H1 (cell line): ENCODE results near the gene FAM98A.

Experiments
- ASH2L ChIP-seq: fragments of 200-600, 300-600 bp; sonication (generic); IDR thresholded peaks from one replicate; pipeline ENCODE4 v1.7.1; 2017; ENCODE audit warnings: low read length
- CEBPB ChIP-seq: IDR thresholded peaks from 2 replicates; pipeline ENCODE4 v1.6.1; 2012; ENCODE audit warnings: low read depth, low read length
- CHD1 ChIP-seq: IDR thresholded peaks from 2 replicates; pipeline ENCODE4 v1.6.1; 2012; ENCODE audit warnings: low read depth, low read length, improper control_type of control experiment
- CHD2 ChIP-seq: IDR thresholded peaks from 2 replicates; pipeline ENCODE4 v1.6.1; 2012; ENCODE audit warnings: low read length, improper control_type of control experiment
- EZH2 ChIP-seq: fragments of 200-600 bp; sonication (generic); IDR thresholded peaks from 2 replicates; pipeline ENCODE4 v1.7.1; 2012; ENCODE audit warnings: low read depth, mild to moderate bottlenecking, moderate library complexity, low read length, inconsistent platforms; ENCODE audit not compliant: severe bottlenecking
- RAD21 ChIP-seq, 2 experiments: IDR thresholded peaks in 1 of 2; conservative IDR thresholded peaks in 1 of 2; 2 replicates each; pipeline ENCODE4 v1.6.1; 2011; ENCODE audit warnings: low read depth in 2 of 2, low read length in 2 of 2, improper control_type of control experiment in 1 of 2, inconsistent platforms in 1 of 2, mild to moderate bottlenecking in 1 of 2, moderate library complexity in 1 of 2
- RFX5 ChIP-seq: IDR thresholded peaks from 2 replicates; pipeline ENCODE4 v1.6.1; 2011; ENCODE audit warnings: low read depth, low read length, improper control_type of control experiment, borderline replicate concordance
- SUZ12 ChIP-seq: fragments of 200-600 bp; sonication (generic); IDR thresholded peaks from 2 replicates; pipeline ENCODE4 v1.6.1; 2012; ENCODE audit warnings: mild to moderate bottlenecking, inconsistent platforms, low read length, moderate library complexity, mixed read lengths
- TAF1 ChIP-seq: IDR thresholded peaks from 2 replicates; pipeline ENCODE4 v1.6.1; 2011; ENCODE audit warnings: mild to moderate bottlenecking, low read depth, low read length
- TBP ChIP-seq: IDR thresholded peaks from 2 replicates; pipeline ENCODE4 v1.6.1; 2011; ENCODE audit warnings: low read depth, low read length, improper control_type of control experiment
- ZNF274 ChIP-seq: IDR thresholded peaks from 2 replicates; pipeline ENCODE4 v1.7.0; 2012; ENCODE audit warnings: low read length, borderline replicate concordance; ENCODE audit errors: extremely low read depth
- TF ChIP-seq, protein P1 (sequence below), 3 experiments: IDR thresholded peaks; 1 replicate in 2 of 3; 2 replicates in 1 of 3; pipeline versions ENCODE4 v1.5.1 to v1.6.1; 2011; ENCODE audit warnings: low read length in 3 of 3, mild to moderate bottlenecking in 3 of 3, inconsistent platforms in 2 of 3, low read depth in 1 of 3, moderate library complexity in 1 of 3; ENCODE audit not compliant: insufficient read depth in 1 of 3; ENCODE audit errors: control extremely low read depth in 1 of 3
- TF ChIP-seq, protein P2 (sequence below): IDR thresholded peaks from 2 replicates; pipeline ENCODE4 v1.6.1; 2011; ENCODE audit warnings: low read length, improper control_type of control experiment

DNA sequence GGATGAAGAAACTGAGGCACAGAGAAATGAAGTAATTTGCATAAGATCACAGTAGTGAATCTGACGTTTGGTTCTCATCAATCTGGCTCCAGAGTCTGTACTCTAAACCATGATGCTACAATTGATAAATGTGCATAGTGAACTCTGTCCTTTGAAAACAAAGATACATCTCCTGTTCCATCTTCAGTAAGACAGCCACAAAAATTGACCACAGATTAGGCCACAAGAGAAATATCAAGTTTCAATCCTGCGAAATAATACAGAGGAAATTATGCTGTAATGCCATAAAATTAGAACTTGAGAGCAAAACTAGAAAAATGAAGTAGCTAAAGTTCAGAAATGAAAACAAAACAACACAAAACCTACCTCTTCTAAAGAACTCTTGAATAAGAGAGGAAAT lies 28.4 kb downstream of the FAM98A start:
- TF ChIP-seq, protein P1, sequence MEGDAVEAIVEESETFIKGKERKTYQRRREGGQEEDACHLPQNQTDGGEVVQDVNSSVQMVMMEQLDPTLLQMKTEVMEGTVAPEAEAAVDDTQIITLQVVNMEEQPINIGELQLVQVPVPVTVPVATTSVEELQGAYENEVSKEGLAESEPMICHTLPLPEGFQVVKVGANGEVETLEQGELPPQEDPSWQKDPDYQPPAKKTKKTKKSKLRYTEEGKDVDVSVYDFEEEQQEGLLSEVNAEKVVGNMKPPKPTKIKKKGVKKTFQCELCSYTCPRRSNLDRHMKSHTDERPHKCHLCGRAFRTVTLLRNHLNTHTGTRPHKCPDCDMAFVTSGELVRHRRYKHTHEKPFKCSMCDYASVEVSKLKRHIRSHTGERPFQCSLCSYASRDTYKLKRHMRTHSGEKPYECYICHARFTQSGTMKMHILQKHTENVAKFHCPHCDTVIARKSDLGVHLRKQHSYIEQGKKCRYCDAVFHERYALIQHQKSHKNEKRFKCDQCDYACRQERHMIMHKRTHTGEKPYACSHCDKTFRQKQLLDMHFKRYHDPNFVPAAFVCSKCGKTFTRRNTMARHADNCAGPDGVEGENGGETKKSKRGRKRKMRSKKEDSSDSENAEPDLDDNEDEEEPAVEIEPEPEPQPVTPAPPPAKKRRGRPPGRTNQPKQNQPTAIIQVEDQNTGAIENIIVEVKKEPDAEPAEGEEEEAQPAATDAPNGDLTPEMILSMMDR (IDR thresholded peaks at IDR 0.05; ENCODE audit: control extremely low read depth in 1 of 3, insufficient read depth in 1 of 3, low read depth in 1 of 3, low read length in 3 of 3), result no peak
- TF ChIP-seq CHD1 (no peak), SUZ12 (no peak), EZH2 (no peak), CHD2 (no peak), CEBPB (no peak), RAD21 (IDR thresholded peaks at IDR 0.05 in 1 of 2, conservative IDR thresholded peaks at IDR 0.05 in 1 of 2; ENCODE audit: low read depth in 2 of 2, low read length in 2 of 2) (no peak), ZNF274 (no peak), TBP (no peak), TAF1 (no peak), ASH2L (no peak), RFX5 (no peak)
- TF ChIP-seq, protein P2, sequence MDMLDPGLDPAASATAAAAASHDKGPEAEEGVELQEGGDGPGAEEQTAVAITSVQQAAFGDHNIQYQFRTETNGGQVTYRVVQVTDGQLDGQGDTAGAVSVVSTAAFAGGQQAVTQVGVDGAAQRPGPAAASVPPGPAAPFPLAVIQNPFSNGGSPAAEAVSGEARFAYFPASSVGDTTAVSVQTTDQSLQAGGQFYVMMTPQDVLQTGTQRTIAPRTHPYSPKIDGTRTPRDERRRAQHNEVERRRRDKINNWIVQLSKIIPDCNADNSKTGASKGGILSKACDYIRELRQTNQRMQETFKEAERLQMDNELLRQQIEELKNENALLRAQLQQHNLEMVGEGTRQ, result no peak
